GM21447 (cell line): ENCODE measurements around the gene DBNDD1.

Source experiments
- ATAC-seq: cut with Tn5 transposase; IDR thresholded peaks from one replicate; pipeline ENCODE4 v1.9.1; 2021; ENCODE audit not compliant: unreplicated experiment

Gene DBNDD1

DNA sequence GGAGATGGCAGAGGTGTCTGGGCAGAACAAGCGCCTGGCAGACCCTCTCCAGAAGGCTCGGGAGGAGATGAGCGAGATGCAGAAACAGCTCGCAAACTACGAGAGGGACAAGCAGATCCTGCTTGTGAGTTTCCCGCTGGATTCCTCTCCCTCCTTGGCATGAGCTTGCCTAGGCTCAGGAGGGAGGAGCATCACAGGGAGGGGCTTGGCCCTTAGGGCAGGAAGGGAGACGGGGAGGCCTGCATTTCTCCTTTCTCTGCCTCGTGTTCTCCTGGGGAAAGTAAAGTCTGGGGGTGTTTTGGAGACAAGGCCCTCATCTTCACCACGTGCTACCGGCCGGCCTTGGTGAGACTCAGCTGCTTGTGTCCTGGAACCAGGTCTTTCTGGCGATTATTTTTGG is 18.0 kb upstream of the DBNDD1 start:
- ATAC-seq, result no peak

DNA sequence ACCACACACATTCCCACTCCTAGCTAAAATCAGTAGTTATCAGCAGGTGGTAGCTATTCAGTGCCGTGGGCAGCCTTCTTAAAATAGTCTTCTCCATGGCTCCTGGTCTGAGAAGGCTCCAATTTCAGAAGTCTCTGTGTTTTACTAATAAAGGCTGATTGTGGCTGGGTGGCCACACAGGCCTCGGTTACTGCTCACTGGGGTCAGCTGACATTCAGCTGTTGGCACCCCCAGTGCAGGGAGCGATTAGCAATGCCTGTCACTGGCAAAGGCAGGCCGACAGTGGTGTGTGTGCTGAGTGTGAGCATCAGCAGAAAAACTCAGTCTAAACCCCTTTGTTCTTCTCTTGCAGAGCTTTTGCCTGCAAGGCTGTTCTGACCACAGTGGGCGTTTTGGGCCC is 16.6 kb upstream of the DBNDD1 start:
- no peak for ATAC-seq

GRCh38 chr16:90034504-90034903 is 15.2 kb upstream of the DBNDD1 start:
- ATAC-seq, result no peak

DNA sequence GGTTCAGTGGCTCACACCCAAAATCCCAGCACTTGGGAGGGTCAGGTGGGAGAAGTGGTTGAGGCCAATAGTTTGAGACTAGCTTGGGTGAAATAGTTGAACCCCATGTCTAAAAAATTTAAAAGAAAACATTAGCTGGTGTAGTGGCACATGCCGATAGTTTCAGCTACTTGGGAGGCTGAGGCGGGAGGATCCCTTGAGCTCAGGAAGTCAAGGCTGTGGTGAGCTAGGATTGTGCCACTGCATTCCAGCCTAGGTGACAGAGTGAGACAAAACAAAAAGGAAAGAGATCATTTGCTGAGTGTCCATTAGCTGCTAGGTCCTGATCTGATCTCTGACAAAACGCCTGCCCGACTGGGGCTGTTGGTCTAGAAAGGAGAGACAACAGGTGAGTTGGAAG is 14.1 kb upstream of the DBNDD1 start:
- no peak for ATAC-seq

- ATAC-seq, result no peak
Observed at GRCh38 chr16:90032674-90033331, 13.5 kb upstream of the DBNDD1 start.

- no peak for ATAC-seq
Observed at GRCh38 chr16:90031931-90032673, 12.8 kb upstream of the DBNDD1 start.

- ATAC-seq, result no peak
Observed at GRCh38 chr16:90031186-90031930, 12.1 kb upstream of the DBNDD1 start.

- no peak for ATAC-seq
Observed at GRCh38 chr16:90028985-90029384, 9.7 kb upstream of the DBNDD1 start.

GRCh38 chr16:90027611-90028010 is 8.4 kb upstream of the DBNDD1 start:
- no peak for ATAC-seq

GRCh38 chr16:90026135-90026534 is 6.9 kb upstream of the DBNDD1 start:
- ATAC-seq, result no peak

DNA sequence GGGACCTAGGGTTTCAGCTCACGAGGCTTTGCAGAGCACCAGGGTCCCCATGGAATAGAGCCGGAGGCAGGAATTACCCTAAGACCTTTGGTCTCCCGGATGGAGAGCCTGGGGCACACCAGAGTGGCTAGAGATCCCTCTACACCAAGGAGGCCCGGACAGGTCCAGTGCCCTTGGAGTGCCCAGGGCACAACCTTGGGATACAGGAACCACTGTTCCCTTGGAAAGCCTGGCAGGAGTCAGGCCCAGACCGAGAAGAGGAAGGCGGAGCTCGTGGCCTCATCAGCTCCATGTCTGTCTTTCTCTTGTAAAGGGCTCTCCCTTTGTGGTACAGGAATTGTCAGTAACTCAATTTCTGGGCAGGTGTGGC is 3.8 kb upstream of the DBNDD1 start:
- no peak for ATAC-seq

DNA sequence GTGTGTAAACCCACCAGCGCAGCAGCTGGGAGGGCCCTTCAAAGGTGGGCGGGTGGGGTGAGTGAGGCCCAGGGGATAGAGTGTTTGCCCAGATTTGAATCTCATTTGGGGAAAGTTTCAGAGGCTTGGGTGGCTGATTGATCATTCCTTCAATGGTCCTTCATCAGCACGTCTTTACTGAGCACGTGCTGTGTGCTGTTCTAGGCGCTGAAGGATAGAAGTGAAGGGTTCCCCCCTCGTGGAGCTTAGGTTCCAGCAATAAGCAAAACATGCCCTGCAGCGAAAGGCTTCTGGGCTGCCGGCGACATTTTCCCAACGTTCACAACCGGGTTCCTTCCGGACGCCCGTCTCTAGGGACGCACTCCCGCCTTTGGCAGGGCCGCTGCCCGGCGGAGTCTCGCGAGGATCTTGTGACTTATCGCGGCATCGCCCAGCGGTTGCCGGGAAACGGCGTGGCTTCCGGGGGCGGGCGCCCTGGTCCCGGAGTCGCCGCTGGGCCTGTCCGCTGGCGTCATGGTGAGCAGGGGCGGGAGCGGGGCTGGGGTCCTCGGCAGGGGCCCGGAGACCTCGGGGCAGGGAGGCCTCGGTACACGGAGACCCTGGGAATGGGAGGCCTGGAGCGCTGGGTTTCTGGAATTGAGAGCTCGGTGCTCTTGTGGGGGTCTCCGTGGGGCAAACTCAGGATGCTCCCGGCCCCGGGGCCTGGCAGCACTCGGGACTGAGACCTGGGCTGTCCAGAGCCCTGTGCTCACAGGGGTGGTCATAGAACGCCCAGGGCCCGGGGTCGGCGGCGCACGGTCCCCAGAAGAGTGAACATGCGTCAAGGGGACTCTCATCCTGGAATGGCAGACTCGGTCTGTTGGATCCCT is 3.2 kb upstream of the DBNDD1 start:
- ATAC-seq, result peak; percentile 65

GRCh38 chr16:90020838-90021382 is 1.7 kb upstream of the DBNDD1 start:
- ATAC-seq, result no peak

GRCh38 chr16:90020260-90020837 is 1.1 kb upstream of the DBNDD1 start:
- ATAC-seq, result no peak

DNA sequence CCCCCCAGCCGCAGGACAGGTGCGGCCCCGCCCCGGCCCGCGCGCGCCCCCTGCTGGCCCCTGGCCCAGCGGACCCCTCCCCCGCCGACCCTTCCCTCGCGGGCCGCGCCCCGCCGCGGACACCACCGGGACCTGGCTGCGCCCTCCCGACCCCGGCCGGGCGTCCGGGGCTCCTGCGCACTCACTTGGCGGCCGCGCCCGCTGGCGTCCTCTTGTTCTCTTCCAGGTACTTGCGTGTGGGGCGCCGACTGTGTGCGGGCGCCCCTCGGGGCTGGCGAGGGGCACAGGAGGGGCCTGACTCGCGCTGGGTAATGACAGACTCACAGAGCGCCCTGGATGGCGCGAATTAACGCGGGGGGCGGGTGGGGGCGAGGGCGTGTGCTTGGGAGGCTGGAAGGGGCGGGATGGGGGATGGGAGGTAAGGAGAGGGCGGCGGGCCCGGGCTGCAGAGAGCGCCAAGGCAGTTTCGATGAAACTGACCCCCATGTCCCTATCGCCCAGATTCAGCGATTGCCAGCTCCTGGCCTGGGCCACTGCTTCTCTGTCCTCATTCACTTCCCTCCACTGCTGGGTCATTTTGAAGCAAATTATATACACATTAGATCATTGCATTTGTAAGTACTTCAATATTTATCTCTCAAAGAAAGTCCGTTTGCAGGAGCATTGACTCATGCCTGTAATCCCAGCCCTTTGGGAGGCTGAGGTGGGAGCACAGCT is 445 bp upstream of the DBNDD1 start:
- no peak for ATAC-seq

DNA sequence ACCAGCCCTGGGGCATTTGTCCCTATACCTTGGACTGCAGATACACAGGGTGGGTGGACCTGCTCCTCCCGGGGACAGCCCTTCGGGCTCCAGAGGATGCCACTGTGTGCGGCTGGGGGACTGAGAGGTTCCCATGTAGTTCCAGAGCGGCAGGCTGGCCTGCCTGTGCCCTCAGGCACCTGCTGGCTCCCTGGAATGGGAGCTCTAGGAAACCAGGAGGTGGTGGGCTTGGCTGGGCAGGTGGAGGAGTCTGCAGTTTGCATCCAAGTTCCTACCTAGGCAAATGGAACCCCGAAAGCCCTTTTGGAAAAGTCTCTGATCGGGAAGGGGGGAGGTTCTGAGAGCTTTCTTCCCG is 982 bp downstream of the DBNDD1 start:
- no peak for ATAC-seq

DNA sequence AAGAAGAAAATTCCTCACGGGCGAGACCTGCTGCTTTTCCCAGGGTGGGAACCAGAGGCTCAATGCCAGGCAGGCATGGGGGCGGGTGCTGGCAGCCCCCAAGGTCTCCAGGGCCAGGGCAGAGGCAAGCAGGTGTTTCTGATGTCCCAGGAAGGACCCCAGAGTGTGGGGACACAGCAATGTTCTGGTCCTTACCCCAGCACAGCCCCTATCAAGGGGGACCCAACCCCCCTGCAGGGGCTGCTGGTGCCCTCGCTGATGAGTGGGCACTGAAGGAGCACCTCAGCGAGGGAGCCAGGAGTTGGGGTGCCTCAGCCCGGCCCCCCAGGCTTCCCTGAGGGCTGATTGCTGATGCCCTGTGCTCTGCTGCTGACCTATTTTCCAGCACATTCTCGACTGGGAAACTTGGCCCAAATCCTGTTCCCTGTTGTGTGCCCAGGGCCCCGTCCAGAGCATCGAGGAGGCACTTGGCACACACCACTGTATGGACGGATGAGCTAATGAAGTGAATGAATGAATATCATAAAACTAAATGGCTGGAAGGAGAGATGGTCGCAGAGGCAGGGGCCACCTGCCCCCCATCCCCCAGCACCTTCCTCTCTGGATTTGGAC is 2.8 kb downstream of the DBNDD1 start:
- ATAC-seq, result no peak

GRCh38 chr16:90015586-90016338 is 3.5 kb downstream of the DBNDD1 start:
- ATAC-seq, result no peak
